ENCODE measurements around the gene WDR18.

DNA sequence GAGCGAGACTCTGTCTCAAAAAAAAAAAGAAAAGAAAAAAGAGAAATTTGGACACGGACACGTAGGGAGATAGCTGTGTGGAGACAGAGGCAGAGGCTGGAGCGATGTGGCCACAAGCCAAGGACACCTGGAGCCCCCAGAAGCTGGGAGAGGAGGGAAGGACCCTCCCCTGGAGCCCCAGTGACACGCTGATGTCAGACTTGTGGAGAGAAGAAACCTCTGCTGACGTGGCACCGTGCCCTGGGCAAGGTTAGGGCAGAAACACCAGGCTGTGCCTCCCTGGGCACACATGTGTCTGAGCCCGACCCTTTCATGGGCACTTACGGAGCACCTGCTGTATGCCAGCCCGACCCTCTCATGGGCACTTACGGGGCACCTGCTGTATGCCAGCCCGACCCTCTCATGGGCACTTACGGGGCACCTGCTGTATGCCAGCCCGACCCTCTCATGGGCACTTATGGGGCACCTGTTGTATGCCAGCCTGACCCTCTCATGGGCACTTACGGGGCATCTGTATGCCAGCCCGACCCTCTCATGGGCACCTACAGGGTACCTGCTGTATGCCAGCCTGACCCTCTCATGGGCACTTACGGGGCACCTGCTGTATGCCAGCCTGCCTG, 40.5 kb upstream of the WDR18 start:
- TF ChIP-seq CTCF (IDR thresholded peaks at IDR 0.05) (no peak), POLR2A (IDR thresholded peaks at IDR 0.05) (no peak)

Measured in uterus (tissue), 2 donors.